ENCODE data around the gene RASA3.

DNA sequence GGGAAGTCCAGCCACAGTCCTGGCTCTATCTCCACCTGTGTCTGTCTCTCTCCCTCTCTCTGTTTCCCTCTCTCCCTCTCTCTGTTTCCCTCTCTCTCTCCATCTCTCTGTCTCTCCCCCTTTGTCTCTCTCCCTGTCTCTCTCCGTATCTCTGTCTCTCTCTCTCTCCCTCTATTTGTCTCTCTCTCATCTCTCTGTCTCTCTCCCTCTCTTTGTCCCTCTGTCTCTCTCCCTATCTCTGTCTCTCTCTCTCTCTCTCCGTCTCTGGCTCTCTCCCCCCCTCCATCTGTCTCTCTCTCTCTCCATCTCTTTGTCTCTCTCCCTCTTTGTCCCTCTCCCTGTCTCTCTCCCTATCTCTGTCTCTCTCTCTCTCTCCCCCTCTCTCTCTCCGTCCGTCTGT lies 119.1 kb downstream of the RASA3 start:
- TF ChIP-seq EP300 (conservative IDR thresholded peaks at IDR 0.05; ENCODE audit: poor library complexity, severe bottlenecking): no peak
- TF ChIP-seq, protein P1, sequence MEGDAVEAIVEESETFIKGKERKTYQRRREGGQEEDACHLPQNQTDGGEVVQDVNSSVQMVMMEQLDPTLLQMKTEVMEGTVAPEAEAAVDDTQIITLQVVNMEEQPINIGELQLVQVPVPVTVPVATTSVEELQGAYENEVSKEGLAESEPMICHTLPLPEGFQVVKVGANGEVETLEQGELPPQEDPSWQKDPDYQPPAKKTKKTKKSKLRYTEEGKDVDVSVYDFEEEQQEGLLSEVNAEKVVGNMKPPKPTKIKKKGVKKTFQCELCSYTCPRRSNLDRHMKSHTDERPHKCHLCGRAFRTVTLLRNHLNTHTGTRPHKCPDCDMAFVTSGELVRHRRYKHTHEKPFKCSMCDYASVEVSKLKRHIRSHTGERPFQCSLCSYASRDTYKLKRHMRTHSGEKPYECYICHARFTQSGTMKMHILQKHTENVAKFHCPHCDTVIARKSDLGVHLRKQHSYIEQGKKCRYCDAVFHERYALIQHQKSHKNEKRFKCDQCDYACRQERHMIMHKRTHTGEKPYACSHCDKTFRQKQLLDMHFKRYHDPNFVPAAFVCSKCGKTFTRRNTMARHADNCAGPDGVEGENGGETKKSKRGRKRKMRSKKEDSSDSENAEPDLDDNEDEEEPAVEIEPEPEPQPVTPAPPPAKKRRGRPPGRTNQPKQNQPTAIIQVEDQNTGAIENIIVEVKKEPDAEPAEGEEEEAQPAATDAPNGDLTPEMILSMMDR (IDR thresholded peaks at IDR 0.05; ENCODE audit: poor library complexity, severe bottlenecking): no peak
- TF ChIP-seq POLR2AphosphoS5 (IDR thresholded peaks at IDR 0.05): no peak
- no peak for TF ChIP-seq EZH2 (IDR thresholded peaks at IDR 0.05; ENCODE audit: borderline replicate concordance, insufficient read depth, low read length, poor library complexity, severe bottlenecking)
- TF ChIP-seq RAD21 (conservative IDR thresholded peaks at IDR 0.05): no peak
- TF ChIP-seq, protein P2, sequence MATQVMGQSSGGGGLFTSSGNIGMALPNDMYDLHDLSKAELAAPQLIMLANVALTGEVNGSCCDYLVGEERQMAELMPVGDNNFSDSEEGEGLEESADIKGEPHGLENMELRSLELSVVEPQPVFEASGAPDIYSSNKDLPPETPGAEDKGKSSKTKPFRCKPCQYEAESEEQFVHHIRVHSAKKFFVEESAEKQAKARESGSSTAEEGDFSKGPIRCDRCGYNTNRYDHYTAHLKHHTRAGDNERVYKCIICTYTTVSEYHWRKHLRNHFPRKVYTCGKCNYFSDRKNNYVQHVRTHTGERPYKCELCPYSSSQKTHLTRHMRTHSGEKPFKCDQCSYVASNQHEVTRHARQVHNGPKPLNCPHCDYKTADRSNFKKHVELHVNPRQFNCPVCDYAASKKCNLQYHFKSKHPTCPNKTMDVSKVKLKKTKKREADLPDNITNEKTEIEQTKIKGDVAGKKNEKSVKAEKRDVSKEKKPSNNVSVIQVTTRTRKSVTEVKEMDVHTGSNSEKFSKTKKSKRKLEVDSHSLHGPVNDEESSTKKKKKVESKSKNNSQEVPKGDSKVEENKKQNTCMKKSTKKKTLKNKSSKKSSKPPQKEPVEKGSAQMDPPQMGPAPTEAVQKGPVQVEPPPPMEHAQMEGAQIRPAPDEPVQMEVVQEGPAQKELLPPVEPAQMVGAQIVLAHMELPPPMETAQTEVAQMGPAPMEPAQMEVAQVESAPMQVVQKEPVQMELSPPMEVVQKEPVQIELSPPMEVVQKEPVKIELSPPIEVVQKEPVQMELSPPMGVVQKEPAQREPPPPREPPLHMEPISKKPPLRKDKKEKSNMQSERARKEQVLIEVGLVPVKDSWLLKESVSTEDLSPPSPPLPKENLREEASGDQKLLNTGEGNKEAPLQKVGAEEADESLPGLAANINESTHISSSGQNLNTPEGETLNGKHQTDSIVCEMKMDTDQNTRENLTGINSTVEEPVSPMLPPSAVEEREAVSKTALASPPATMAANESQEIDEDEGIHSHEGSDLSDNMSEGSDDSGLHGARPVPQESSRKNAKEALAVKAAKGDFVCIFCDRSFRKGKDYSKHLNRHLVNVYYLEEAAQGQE (IDR thresholded peaks at IDR 0.05; ENCODE audit: borderline replicate concordance): no peak
- TF ChIP-seq TAF1 (IDR thresholded peaks at IDR 0.05; ENCODE audit: low read depth): no peak
- TF ChIP-seq SMC3 (conservative IDR thresholded peaks at IDR 0.05; ENCODE audit: poor library complexity): no peak
